GF-D8 (cell line): ENCODE measurements around the gene TRPC6.

ENCODE experiments used
- DNase-seq: peaks from one replicate; lab custom pipeline; 2025; lab: John Stamatoyannopoulos, UW

Gene TRPC6

DNA sequence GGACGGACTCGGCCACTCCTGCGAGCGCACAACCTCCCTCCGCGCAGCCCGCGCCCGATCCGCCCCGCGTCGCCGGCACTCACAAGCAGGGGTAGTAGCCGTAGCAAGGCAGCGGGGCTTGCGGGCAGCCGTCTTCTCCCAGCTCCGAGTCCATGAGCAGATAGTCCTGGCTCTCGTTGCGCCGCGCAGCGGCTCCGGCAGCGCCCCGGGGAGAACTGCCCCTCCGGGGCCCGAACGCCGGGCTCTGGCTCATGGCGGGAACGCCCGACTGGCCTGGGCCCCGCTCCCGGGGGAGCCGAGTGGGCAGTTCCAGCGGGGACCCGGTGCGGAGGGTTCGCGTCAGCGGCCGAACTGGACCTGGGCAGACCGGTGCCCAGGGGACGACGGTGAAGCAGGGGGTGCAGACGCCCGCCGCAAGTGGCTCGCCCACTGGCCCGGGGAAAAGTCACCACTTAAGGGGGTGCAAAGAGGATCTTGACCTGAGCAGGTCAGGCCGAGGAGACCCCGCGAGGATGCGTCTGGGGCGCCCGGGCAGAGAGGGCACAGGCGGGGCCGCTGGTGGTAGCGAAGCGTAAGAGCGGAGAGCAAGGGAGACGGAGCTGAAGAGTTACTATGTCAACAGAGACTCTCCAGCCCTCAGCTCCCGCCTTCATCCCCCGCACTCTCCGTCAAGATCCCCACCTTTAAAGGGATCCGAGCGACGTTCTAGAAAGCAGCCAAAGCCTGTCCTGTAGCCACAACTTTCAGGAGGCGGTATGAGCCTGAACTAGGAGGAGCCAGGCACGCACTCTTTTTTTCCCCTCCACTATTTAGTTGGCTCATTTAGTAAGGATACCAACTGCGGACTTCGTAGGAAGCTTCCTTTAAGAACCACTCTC is at the start of gene TRPC6:
TRPC6 (minus strand) TSS at position 757 of the 878 bp plus-strand sequence; CDS start at position 253, 504 bp downstream.
- DNase-seq, result no peak

- no peak for DNase-seq
Measured at GRCh38 chr11:101620026-101620425, 36.2 kb upstream of the TRPC6 start.

- DNase-seq, result no peak
Measured at GRCh38 chr11:101618709-101619108, 34.9 kb upstream of the TRPC6 start.

DNA sequence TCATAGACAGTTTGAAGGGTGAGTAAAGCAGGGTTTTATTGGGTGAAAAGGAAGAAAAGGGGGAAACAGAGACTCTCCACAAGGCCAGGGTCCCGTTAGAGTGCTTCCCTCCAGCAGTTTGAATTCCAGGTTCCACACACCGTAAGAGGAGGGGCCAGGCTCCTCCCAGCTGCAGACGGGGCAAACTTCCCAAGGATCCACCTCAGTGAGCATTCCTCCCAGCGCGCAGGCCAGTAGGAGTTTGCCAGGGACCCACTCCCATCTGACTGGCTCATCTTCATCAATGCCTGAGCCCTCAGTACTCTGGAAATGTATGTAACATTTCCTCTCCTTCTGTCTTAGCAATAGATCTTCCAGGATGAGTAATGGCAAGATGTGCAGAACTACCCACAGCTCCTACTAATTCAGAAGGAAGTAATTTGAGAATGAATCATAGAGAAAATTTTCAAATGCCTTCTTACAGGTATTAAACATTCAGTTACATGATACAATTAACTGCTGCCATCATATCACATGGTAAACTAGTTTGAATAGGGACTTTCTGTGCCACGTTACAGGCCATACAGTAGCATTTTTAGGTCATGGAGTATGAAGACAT is 34.0 kb upstream of the TRPC6 start:
- DNase-seq, result no peak

- DNase-seq, result no peak
Measured at GRCh38 chr11:101612481-101612880, 28.7 kb upstream of the TRPC6 start.

DNA sequence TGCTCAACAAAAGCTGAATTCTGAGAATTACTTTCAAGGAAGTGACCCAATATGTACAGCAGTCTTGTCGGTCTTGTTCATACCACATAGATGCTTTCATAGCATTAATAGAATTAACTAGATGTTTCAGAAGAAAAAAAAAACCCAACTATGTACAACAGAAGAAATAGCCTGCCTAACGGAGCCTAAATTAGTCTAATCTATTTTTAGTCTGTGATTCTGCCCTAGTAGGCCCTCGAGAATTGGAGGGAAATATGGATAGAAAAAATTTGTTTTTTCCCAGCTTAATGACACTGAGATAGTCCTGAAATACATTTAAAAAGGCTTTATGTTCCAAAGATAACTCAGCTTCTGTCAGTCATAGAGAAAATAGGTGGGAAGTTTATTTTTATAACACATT is 17.1 kb upstream of the TRPC6 start:
- DNase-seq, result no peak

- no peak for DNase-seq
Measured at GRCh38 chr11:101586965-101587364, 3.2 kb upstream of the TRPC6 start.

GRCh38 chr11:101584655-101585054 is 848 bp upstream of the TRPC6 start:
- no peak for DNase-seq

GRCh38 chr11:101584129-101584515 is 315 bp upstream of the TRPC6 start:
- no peak for DNase-seq

DNA sequence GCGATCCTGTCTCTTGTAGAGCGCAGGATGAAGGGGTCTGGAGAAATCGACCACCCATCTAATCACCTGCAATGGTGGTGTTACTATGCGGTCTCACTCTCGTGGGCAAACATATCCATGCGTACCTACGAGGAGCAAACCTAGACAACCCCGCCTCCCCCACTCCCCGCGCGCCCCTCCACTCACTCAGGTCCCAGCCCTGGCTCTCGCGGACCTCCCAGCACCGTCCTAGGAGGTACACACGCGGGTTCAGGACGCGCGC is 887 bp downstream of the TRPC6 start:
- no peak for DNase-seq

DNA sequence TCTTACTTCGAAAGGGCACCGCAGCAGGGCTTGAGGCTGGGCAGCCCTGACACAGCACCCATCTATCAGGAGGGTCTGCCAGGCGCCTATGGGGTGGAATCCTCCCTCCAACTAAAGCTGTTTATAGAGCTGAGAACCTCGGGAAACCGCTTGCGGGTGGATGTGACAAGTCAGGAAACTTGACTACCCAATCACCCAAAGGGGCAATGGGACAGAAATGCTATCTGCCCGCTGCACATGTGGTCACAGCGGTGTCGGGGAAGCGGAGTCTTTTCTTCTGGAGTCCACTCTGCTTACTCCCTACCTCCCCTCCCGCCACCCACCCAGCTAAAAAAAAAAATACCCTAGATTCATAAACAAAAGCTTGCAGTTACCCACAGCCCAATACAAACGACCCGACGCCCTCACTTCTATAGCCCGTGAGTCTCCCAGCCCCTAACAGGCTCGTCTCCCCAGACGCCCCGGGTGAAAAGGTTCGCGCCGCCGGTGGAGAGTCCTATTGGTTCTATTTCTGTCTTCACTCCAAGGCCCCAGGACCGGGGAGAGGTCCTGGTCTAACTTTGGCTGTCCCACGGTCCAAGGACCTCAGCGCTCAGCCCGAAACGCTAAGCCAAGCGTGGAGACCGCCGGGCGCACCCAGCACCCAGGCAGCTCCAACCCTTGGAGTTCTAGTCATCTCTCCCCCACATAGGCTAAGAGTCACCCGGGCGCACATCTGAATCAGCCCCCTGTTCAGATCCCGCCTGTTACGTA is 1.4 kb downstream of the TRPC6 start:
- no peak for DNase-seq

- no peak for DNase-seq
Measured at GRCh38 chr11:101577461-101577860, 6.3 kb downstream of the TRPC6 start.

GRCh38 chr11:101576456-101576855 is 7.4 kb downstream of the TRPC6 start:
- DNase-seq, result no peak

GRCh38 chr11:101574886-101575285 is 8.9 kb downstream of the TRPC6 start:
- no peak for DNase-seq

DNA sequence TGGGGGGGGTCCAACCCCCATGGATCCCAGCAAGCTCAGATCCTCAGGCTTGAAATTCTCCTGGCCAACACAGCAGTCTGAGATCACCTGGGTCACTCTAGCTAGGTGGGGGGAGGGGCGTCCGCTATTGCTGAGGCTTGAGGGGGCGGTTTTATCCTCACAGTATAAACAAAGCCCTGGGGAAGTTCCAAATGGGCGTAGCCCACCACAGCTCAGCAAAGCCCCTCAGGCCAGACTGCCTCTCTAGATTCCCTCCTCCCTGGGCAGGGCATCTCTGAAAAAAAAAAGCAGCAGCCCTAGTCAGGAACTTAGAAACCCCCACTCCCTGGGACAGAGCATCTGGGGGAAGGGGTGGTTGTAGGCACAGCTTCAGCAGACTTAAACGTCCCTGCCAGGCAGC is 16.7 kb downstream of the TRPC6 start:
- no peak for DNase-seq

DNA sequence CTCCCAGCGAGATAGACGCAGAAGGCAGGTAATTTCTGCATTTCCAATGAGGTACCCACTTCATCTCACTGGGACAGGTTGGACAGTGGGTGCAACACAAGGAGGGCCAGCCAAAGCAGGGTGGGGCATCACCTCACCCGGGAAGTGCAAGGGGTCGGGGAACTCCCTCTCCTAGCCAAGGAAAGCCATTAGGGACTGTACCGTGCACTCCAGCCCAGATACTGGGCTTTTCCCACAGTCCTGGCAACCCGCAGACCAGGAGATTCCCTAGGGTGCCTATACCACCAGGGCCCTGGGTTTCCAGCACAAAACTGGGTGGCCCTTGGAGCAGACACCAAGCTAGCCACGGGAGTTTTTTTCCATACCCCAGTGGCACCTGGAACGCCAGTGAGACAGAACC is 17.2 kb downstream of the TRPC6 start:
- no peak for DNase-seq

GRCh38 chr11:101563166-101563565 is 20.6 kb downstream of the TRPC6 start:
- no peak for DNase-seq

DNA sequence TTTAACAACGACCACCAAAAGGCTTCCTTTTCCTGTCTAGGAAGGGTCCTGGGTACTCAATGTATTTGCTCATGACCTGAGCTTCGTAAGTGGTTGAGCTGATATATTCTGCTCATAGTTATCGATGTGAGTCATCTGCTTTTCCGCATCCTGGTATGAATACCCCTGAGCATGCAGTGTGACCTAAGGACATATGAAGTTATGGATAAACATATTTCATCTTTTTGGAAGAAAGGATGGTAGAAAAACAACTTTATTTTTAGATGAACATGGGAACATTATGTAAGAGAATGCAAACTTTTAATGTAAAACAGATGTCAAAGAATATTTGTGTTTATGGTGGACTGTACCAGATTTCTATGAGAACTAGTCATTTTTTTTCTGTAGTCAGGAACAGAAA is 28.4 kb downstream of the TRPC6 start:
- no peak for DNase-seq

DNA sequence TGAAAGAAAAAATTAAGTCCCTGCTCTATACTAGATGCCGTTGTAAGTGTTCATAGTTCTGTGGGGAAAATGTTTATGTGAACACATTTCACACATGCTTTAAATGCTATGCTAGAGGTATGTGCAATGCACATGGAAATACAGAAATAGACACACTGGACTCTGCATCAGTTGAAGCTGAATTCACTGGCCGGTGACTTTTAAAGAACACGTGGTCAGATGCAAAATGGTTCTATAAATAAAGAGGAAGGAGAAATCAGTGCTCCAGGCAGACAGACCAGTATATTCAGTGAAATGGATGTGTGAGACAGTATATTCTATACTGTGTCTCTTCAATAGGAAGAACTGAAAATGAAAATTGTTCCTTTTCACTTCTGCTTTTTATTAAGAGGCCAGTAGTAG is 29.9 kb downstream of the TRPC6 start:
- DNase-seq, result no peak

- no peak for DNase-seq
Measured at GRCh38 chr11:101552888-101553287, 30.9 kb downstream of the TRPC6 start.

DNA sequence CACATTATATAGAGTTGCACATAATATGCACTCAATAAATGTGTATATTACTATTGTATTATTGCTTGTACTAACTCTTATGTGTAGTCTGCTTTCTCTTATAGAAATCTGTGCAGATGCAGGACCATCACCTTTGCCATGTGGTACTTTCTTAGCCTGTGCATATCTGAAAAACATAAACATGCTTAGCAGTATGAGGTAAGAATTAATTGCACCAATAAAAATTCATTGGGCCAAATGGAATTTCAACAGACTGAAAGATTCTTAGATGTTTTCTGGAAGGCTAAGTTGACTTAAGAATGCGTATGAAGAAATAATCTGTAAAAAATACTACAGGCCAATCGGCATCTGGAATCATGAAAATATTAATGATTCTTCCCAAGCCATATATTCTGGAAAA is 55.3 kb downstream of the TRPC6 start:
- no peak for DNase-seq

DNA sequence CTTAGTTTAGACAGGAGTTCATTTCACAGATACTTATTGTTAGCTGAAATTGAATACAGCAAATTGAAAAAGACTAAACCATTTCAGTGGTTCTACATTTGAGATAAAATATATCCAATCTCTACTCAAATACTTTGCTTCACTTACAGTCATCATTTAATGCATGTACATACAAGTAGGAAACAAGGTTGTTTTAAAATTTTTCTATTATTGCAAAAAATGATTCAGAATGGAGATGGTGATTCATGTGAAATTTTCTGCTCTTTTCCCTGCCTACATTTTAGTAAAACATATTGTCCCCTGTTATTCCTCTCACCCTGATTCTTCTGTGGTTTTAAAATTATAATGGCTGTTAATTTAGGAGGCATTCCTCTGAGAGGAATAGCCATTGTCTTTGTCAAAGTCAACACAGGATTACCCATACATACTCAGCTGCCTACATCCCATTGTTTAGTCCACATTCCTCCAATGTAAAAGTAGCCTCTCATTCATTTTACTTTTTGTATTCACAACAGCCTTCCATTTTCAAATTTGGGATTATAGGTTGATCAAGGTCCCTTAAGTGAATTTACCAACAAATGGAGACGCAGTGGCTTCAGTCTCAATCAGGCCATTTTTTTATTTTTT is 60.1 kb downstream of the TRPC6 start:
- no peak for DNase-seq

- DNase-seq, result no peak
Measured at GRCh38 chr11:101523193-101523592, 60.6 kb downstream of the TRPC6 start.
